Lower lobe of right lung (tissue), 2 donors: ENCODE results near the gene STT3B. TPM values are rescaled to one million over a fixed set of nuclear protein-coding genes. Genes with fewer than 3 reads are reported as not detected.

Experiments
- ATAC-seq, 2 donors: fragments of 200-7000 bp; cut with Tn5 transposase; one replicate each; pipeline ENCODE4 v1.9.1; 2020 to 2022; ENCODE audit warnings: mild to moderate bottlenecking in 2 of 2, moderate library complexity in 2 of 2
- DNase-seq: peaks from one replicate; pipeline ENCODE4 v3.0.0-alpha.2; 2020
- H3K27ac ChIP-seq: fragments of 200-600 bp; one replicate; pipeline ENCODE4 v1.8.0; 2022
- H3K27me3 ChIP-seq: fragments of 200-600 bp; one replicate; pipeline ENCODE4 v1.8.0; 2022; ENCODE audit warnings: low read depth
- H3K36me3 ChIP-seq: fragments of 200-600 bp; one replicate; pipeline ENCODE4 v1.8.0; 2022; ENCODE audit warnings: mild to moderate bottlenecking
- H3K4me1 ChIP-seq: fragments of 200-600 bp; one replicate; pipeline ENCODE4 v1.8.0; 2022
- H3K4me3 ChIP-seq: fragments of 200-600 bp; one replicate; pipeline ENCODE4 v1.8.0; 2022; ENCODE audit warnings: mild to moderate bottlenecking
- H3K9me3 ChIP-seq: fragments of 200-600 bp; one replicate; pipeline ENCODE4 v1.8.0; 2022
- CTCF ChIP-seq: fragments of 200-600 bp; IDR thresholded peaks from one replicate; pipeline ENCODE4 v1.8.0; 2022; ENCODE audit warnings: antibody characterized with exemption, mild to moderate bottlenecking
- intact Hi-C: fragments of 100-400 bp; cut with DNase I; formaldehyde crosslinking; loops from one replicate; pipeline ENCODE4 v1.11.0; 2022
- total RNA-seq: library from RNA; stranded (reverse); fragmentation: NEBNext Ultra II Directional; extraction: Animal tissue kit (Norgen Biotek cat#: 25700); gene quantifications from one replicate; pipeline ENCODE4 v1.2.1, GENCODE V29; 2021
- donor health status: DM: no; HTN: yes; CAD: no; lungs with severe emphysema.

The STT3B gene
- total RNA-seq, 1 donor from 2014 or later = 106 TPM

GRCh38 chr3:31572236-31573004, 39.7 kb downstream of the STT3B start:
- no peak overlapping the region for H3K27ac ChIP-seq
- no peaks in the 10 kb centered on the region for H3K36me3 ChIP-seq
- no peak for DNase-seq
- no peak for ATAC-seq
- H3K27me3 ChIP-seq = no peaks in the 10 kb centered on the region
- no peak overlapping the region for H3K4me3 ChIP-seq
- no peak for TF ChIP-seq CTCF
- no peaks in the 10 kb centered on the region for H3K9me3 ChIP-seq
- intact Hi-C loops = no loop called here
- H3K4me1 ChIP-seq = peaks cover 24% of the 10 kb centered on the region

- Histone ChIP-seq H3K27ac (no peak overlapping the region), H3K4me1 (peaks cover 24% of the 10 kb centered on the region), H3K9me3 (no peaks in the 10 kb centered on the region), H3K27me3 (no peaks in the 10 kb centered on the region), H3K36me3 (no peaks in the 10 kb centered on the region), H3K4me3 (no peak overlapping the region)
- DNase-seq (no peak), ATAC-seq (peak in 1 of 2 donors; percentile 60)
- no peak for TF ChIP-seq CTCF
- intact Hi-C loops = no loop called here
Measured at GRCh38 chr3:31573036-31573779, 40.5 kb downstream of the STT3B start.

- no peaks in the 10 kb centered on the region for H3K27me3 ChIP-seq
- intact Hi-C loops = no loop called here
- no peak for DNase-seq
- H3K27ac ChIP-seq = no peak overlapping the region
- H3K4me1 ChIP-seq = peaks cover 24% of the 10 kb centered on the region
- H3K4me3 ChIP-seq = no peak overlapping the region
- no peak for ATAC-seq
- H3K36me3 ChIP-seq = peaks cover 7% of the 10 kb centered on the region
- TF ChIP-seq CTCF = no peak
- no peaks in the 10 kb centered on the region for H3K9me3 ChIP-seq
Measured at GRCh38 chr3:31575448-31575847, 42.7 kb downstream of the STT3B start.

- DNase-seq (no peak), ATAC-seq (no peak)
- Histone ChIP-seq H3K36me3 (peaks cover 7% of the 10 kb centered on the region), H3K9me3 (no peaks in the 10 kb centered on the region), H3K27ac (no peak overlapping the region), H3K27me3 (no peaks in the 10 kb centered on the region), H3K4me3 (no peak overlapping the region), H3K4me1 (peaks cover 24% of the 10 kb centered on the region)
- TF ChIP-seq CTCF = no peak
- intact Hi-C loops = no loop called here
Measured at GRCh38 chr3:31576521-31576920, 43.8 kb downstream of the STT3B start.

GRCh38 chr3:31577232-31577631, 44.5 kb downstream of the STT3B start:
- intact Hi-C loops = no loop called here

More at GRCh38 chr3:31577232-31577631, 44.5 kb downstream of the STT3B start:
- DNase-seq = no peak
- no peak for TF ChIP-seq CTCF
- Histone ChIP-seq H3K27me3 (no peaks in the 10 kb centered on the region), H3K36me3 (peaks cover 7% of the 10 kb centered on the region), H3K4me1 (peaks cover 24% of the 10 kb centered on the region), H3K27ac (no peak overlapping the region), H3K4me3 (no peak overlapping the region), H3K9me3 (no peaks in the 10 kb centered on the region)
- ATAC-seq = no peak
